Astrocyte of the cerebellum (primary cell): ENCODE data around the gene TMEM204.
"Not testable (repeated sequence)": the region's sequence is repeated elsewhere in the genome, so short reads cannot be mapped to it uniquely, and the experiment has no call there.

Experiments used
- DNase-seq: peaks from one replicate; pipeline ENCODE4 v3.0.0-alpha.2; 2011; ENCODE audit warnings: low read depth
- H3K4me3 ChIP-seq: 2 replicates; pipeline ENCODE4 v1.5.1; 2011; ENCODE audit warnings: mild to moderate bottlenecking, low read depth, low read length, moderate library complexity
- in situ Hi-C: cut with HindIII; loops from 2 replicates; pipeline ENCODE4 v1.10.0; 2017; ENCODE audit warnings: low sequenced_read_pairs
- TF ChIP-seq, protein P1 (sequence below): IDR thresholded peaks from 2 replicates; pipeline ENCODE4 v1.5.1; 2012; ENCODE audit warnings: low read length, low read depth, moderate library complexity, mild to moderate bottlenecking; ENCODE audit errors: missing control alignments

TMEM204 gene

DNA sequence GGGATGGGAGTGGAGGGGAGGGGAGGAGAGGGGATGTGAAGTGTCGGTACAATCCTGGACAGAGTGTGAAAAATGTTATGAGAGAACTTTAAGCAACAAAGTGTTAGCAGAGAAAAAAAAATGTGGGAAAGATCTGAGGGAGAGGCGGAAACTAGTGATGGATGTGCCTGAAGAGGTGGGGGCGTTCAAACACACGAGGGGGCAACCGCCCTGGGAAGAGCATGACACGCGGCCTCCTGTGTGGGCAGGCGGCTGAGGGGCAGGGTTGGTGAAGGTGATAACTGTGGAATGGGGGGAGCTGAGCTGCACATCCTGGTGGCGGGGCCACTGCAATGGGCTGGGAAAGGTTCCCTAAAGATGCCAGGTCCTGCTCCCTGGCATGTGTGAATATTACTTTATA, 48.3 kb downstream of the TMEM204 start:
- in situ Hi-C loops: no loop called here
- TF ChIP-seq, protein P1, sequence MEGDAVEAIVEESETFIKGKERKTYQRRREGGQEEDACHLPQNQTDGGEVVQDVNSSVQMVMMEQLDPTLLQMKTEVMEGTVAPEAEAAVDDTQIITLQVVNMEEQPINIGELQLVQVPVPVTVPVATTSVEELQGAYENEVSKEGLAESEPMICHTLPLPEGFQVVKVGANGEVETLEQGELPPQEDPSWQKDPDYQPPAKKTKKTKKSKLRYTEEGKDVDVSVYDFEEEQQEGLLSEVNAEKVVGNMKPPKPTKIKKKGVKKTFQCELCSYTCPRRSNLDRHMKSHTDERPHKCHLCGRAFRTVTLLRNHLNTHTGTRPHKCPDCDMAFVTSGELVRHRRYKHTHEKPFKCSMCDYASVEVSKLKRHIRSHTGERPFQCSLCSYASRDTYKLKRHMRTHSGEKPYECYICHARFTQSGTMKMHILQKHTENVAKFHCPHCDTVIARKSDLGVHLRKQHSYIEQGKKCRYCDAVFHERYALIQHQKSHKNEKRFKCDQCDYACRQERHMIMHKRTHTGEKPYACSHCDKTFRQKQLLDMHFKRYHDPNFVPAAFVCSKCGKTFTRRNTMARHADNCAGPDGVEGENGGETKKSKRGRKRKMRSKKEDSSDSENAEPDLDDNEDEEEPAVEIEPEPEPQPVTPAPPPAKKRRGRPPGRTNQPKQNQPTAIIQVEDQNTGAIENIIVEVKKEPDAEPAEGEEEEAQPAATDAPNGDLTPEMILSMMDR: no peak
- no peak overlapping the region for H3K4me3 ChIP-seq
- DNase-seq: no peak

DNA sequence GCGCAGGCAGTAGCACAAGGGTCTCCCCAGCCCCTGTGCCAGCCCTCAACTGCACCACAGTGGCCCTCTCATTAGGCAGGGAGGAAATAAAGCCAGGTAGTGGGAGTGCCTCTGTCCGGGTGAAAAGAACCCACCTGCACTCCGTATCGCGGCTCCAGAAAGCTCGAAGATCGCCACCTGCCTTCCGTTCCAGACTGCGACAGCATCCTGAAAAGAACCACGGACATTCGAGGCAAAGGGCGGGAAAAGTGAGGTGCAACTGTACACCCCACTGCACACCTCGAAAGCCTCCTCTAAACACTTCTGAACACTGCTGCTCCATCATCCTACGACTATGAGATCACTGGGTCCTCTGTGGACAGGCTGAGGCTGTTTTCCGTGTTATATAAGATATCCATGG, 49.7 kb downstream of the TMEM204 start:
- TF ChIP-seq, protein P1: no peak
- no peak for DNase-seq
- in situ Hi-C loops: no loop called here
- no peak overlapping the region for H3K4me3 ChIP-seq

DNA sequence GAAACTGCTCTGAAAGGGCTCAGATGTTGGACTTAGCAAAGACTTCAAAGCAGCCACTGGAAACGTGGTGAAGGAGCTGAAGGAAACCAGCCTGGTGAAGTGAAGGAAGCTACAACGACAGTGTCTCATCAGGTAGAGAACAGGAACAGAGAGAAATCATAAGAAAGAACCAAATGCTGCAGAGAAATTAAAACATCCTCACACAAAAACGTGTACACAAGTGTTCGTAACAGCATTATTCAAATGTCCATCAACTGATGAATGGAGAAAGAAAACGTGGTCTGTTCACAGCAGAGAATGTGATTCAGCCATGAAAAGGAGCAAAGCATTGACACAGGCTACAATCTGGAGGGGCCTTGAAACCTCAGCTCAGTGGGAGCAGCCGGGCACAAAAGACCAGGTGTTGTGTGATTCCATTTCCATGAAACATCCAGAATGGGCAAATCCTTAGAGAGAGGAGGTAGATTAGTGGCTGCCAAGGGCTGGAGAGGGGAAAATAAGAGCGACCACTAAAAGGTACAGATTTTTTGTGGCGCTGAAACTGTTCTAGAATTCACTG, 51.5 kb downstream of the TMEM204 start:
- TF ChIP-seq, protein P1: no peak
- no peak for DNase-seq
- in situ Hi-C loops: no loop called here
- no peak overlapping the region for H3K4me3 ChIP-seq

DNA sequence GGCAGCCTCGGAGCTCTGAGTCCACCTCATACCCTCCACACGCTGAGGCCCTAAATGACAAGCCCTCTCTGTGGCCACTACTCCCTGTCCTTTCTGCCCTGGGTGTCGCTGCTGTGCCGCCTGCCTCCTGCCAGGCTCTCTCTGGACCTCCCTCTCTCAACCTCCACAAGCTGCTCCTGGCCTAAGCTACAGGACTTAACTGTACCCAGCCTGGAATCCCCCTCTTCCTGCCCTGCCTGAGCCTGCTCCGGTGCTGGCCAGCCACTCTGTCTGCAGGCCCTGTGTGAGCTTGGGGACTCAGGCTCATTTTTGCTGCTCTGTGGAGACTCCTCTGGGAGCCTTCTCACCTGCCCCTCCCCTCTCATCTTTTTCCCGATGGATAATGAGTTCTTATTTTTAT, 56.9 kb downstream of the TMEM204 start:
- TF ChIP-seq, protein P1: no peak
- no peak for DNase-seq
- in situ Hi-C loops: no loop called here
- H3K4me3 ChIP-seq: no peak overlapping the region

DNA sequence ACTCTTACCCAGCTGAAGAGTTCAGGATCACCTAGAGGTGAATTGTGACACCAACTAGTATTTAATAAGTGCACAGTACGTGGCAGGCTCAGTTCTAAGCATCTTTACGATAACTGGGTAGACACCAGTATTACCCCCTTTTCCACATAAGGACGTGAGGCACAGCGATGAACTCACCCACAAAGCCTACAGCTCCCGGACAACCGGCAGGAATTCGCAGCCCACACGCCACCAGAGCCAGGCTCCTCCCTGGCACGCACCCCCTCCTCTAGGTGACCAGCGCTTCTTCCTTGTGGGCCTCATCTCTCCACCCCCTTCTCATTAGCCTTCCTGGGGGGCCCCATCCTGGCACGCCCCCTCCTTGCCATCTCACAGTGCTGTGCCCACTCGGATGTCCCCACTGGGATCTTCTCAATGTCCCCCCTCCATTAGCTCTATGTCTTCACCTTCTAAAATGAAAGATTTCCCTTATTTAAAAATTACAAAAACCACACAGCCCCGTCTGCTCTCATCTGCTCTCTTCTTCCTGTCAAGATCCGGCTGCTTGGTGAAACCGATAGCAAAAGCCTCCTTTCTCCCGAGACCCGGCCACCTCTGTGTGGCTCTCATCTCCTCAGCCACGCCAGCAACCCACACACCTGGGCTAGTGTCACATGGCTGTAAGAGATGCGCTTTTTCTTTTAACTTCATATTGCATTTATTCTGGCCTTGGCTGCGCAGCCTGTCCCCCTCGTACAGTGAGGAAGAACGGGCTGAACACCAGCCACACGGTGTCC, 57.7 kb downstream of the TMEM204 start:
- TF ChIP-seq, protein P1: no peak
- in situ Hi-C loops: no loop called here
- DNase-seq: no peak
- H3K4me3 ChIP-seq: no peak overlapping the region

DNA sequence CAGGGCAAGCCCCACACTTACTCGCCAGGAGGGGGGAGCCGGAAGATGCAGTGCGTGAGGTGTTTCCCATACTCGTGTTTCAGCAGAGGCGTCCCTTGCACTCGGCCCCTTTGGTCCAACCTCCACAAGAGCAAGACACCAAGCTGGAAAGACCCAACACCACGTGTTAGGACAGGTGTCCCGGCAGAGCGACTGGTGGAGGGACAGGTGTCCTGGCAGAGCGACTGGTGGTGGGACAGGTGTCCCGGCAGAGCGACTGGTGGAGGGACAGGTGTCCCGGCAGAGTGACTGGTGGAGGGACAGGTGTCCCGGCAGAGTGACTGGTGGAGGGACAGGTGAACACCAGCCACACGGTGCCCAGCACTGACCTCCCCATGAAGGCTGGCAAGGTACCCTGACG, 59.0 kb downstream of the TMEM204 start:
- DNase-seq: no peak
- no peak overlapping the region for H3K4me3 ChIP-seq
- TF ChIP-seq, protein P1: no peak
- in situ Hi-C loops: no loop called here

DNA sequence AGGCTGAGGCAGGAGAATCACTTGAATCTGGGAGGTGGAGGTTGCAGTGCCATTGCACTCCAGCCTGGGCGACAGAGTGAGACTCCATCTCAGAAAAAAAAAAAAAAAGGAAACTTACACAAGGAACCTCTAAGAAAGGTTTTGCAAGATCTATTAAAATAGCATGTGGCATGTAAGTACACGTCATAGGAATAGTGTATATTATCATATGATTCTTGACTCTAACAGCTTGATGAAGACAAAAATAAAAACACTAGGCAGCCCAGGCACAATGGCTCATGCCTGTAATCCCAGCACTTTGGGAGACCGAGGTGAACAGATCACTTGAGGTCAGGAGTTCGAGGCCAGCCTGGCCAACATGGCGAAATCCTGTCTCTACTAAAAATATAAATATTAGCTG, 62.0 kb downstream of the TMEM204 start:
- in situ Hi-C loops, DNase-seq, H3K4me3 ChIP-seq: not testable (repeated sequence)
